Measurements from ENCODE around the gene CDH4. TPM values are rescaled to one million over a fixed set of nuclear protein-coding genes. Genes with fewer than 3 reads are reported as not detected.

The CDH4 gene
- total RNA-seq, 1 experiment from 2014 or later = 5.3 TPM

DNA sequence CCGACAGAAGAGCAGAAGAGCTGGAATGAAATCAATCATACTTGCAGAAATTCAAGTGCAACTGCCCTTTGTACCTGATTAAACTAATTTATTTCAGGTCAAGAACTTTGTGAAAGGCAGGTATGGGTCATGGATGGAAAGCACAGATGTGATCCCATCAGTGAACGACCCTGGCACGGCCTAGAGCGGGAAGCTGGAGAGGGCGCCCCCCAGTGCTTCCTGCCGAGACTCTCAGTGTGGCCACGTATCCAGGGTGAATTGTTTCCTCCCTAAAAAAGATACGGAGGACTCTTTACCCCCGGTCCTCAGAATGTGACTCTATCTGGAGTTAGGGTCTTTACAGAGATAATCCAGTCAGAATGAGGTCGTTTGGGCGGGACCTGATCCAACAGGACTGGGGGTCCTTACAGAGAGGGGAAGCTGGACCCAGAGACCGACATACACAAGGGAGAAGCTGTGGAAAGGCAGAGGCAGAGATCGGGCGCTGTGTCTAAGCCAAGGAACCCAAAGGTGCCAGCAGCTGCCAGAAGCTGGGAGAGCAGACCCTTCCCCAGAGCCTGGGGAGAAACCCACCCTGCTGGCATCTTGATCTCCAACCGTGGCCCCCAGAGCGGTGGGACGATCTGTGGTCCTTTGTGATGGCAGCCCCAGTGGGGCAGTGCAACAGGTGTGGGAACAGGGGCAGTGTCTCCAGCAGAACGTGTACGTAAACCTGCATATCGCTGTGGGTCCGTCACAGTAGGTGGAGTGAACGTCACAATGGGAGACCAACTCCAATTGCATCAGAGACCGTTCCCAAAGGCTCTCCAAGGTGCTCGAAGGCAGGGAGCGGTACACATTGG is 721.7 kb downstream of the CDH4 start:
- peaks cover 4% of the 10 kb centered on the region for H3K9me3 Mint-ChIP-seq
- 0 out of 2 replicates have a peak, but pooled peaks cover 2% of the 10 kb centered on the region for H3K4me1 Mint-ChIP-seq
- H3K27ac Mint-ChIP-seq = no peak overlapping the region
- peak; percentile 44 for DNase-seq (ENCODE audit: low spot score)
- peak; percentile 47 for ATAC-seq
- no peaks in the 10 kb centered on the region for H3K27me3 Mint-ChIP-seq (ENCODE audit: low read depth)
- ChIA-PET POLR2A (no interaction called here), CTCF (interaction anchor here (1.0 to 1.2 kb wide), 2 partner anchors 19 to 37 kb away, joined by 3 to 6 read pairs; no protein-coding TSS in a partner anchor)
- no peak overlapping the region for H3K4me3 Mint-ChIP-seq
- H3K36me3 Mint-ChIP-seq = peaks cover 24% of the 10 kb centered on the region
- TF ChIP-seq OVOL2 (CRISPR knock-in tag; IDR thresholded peaks at IDR 0.05; ENCODE audit: borderline replicate concordance) (no peak), NR2C2 (CRISPR knock-in tag; IDR thresholded peaks at IDR 0.05) (no peak), ZNF671 (CRISPR knock-in tag; IDR thresholded peaks at IDR 0.05) (no peak), KAT7 (CRISPR knock-in tag; IDR thresholded peaks at IDR 0.05; ENCODE audit: borderline replicate concordance) (no peak)
- TF ChIP-seq, protein P1, sequence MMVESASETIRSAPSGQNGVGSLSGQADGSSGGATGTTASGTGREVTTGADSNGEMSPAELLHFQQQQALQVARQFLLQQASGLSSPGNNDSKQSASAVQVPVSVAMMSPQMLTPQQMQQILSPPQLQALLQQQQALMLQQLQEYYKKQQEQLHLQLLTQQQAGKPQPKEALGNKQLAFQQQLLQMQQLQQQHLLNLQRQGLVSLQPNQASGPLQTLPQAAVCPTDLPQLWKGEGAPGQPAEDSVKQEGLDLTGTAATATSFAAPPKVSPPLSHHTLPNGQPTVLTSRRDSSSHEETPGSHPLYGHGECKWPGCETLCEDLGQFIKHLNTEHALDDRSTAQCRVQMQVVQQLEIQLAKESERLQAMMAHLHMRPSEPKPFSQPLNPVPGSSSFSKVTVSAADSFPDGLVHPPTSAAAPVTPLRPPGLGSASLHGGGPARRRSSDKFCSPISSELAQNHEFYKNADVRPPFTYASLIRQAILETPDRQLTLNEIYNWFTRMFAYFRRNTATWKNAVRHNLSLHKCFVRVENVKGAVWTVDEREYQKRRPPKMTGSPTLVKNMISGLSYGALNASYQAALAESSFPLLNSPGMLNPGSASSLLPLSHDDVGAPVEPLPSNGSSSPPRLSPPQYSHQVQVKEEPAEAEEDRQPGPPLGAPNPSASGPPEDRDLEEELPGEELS (CRISPR knock-in tag; IDR thresholded peaks at IDR 0.05) = no peak
- TF ChIP-seq, protein P2, sequence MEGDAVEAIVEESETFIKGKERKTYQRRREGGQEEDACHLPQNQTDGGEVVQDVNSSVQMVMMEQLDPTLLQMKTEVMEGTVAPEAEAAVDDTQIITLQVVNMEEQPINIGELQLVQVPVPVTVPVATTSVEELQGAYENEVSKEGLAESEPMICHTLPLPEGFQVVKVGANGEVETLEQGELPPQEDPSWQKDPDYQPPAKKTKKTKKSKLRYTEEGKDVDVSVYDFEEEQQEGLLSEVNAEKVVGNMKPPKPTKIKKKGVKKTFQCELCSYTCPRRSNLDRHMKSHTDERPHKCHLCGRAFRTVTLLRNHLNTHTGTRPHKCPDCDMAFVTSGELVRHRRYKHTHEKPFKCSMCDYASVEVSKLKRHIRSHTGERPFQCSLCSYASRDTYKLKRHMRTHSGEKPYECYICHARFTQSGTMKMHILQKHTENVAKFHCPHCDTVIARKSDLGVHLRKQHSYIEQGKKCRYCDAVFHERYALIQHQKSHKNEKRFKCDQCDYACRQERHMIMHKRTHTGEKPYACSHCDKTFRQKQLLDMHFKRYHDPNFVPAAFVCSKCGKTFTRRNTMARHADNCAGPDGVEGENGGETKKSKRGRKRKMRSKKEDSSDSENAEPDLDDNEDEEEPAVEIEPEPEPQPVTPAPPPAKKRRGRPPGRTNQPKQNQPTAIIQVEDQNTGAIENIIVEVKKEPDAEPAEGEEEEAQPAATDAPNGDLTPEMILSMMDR (IDR thresholded peaks at IDR 0.05) = 0 out of 2 replicates have a peak, but pooled peaks have one; percentile 16

DNA sequence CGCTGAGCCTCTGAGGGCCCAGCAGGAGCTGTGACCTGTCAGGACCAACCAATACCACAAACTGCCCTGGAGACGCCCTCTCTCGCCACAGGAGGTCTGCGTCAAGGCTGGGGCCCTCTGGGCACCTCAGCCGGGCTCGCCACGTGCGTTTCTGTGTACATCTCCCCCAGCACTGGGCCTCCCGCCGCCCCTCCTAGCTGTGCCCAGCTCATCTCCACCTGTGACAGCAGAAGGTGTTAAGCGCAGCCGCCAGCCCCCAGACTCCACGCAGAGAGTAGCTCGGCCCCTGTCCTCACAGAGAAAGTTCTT is 722.2 kb downstream of the CDH4 start:
- ChIA-PET CTCF (interaction anchor here (1.0 to 1.2 kb wide), 2 partner anchors 20 to 37 kb away, joined by 3 to 6 read pairs; no protein-coding TSS in a partner anchor), POLR2A (no interaction called here)
- Mint-ChIP-seq H3K9me3 (peaks cover 4% of the 10 kb centered on the region), H3K27me3 (ENCODE audit: low read depth) (no peaks in the 10 kb centered on the region), H3K4me1 (0 out of 2 replicates have a peak, but pooled peaks cover 2% of the 10 kb centered on the region), H3K27ac (no peak overlapping the region), H3K4me3 (no peak overlapping the region), H3K36me3 (peaks cover 24% of the 10 kb centered on the region)
- ATAC-seq = no peak
- DNase-seq (ENCODE audit: low spot score) = no peak
- TF ChIP-seq GTF2I (CRISPR knock-in tag; conservative IDR thresholded peaks at IDR 0.05) = no peak
- TF ChIP-seq, protein P3, sequence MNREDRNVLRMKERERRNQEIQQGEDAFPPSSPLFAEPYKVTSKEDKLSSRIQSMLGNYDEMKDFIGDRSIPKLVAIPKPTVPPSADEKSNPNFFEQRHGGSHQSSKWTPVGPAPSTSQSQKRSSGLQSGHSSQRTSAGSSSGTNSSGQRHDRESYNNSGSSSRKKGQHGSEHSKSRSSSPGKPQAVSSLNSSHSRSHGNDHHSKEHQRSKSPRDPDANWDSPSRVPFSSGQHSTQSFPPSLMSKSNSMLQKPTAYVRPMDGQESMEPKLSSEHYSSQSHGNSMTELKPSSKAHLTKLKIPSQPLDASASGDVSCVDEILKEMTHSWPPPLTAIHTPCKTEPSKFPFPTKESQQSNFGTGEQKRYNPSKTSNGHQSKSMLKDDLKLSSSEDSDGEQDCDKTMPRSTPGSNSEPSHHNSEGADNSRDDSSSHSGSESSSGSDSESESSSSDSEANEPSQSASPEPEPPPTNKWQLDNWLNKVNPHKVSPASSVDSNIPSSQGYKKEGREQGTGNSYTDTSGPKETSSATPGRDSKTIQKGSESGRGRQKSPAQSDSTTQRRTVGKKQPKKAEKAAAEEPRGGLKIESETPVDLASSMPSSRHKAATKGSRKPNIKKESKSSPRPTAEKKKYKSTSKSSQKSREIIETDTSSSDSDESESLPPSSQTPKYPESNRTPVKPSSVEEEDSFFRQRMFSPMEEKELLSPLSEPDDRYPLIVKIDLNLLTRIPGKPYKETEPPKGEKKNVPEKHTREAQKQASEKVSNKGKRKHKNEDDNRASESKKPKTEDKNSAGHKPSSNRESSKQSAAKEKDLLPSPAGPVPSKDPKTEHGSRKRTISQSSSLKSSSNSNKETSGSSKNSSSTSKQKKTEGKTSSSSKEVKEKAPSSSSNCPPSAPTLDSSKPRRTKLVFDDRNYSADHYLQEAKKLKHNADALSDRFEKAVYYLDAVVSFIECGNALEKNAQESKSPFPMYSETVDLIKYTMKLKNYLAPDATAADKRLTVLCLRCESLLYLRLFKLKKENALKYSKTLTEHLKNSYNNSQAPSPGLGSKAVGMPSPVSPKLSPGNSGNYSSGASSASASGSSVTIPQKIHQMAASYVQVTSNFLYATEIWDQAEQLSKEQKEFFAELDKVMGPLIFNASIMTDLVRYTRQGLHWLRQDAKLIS (CRISPR knock-in tag; IDR thresholded peaks at IDR 0.05; ENCODE audit: borderline replicate concordance) = no peak
- no peak for TF ChIP-seq CBFB (CRISPR knock-in tag; IDR thresholded peaks at IDR 0.05; ENCODE audit: low read depth)
- TF ChIP-seq, protein P4, sequence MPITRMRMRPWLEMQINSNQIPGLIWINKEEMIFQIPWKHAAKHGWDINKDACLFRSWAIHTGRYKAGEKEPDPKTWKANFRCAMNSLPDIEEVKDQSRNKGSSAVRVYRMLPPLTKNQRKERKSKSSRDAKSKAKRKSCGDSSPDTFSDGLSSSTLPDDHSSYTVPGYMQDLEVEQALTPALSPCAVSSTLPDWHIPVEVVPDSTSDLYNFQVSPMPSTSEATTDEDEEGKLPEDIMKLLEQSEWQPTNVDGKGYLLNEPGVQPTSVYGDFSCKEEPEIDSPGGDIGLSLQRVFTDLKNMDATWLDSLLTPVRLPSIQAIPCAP (CRISPR knock-in tag; IDR thresholded peaks at IDR 0.05) = no peak
- no peak for TF ChIP-seq EMX1 (CRISPR knock-in tag; IDR thresholded peaks at IDR 0.05)
- no peak for TF ChIP-seq MXD4 (CRISPR knock-in tag; IDR thresholded peaks at IDR 0.05; ENCODE audit: borderline replicate concordance)
- TF ChIP-seq KAT7 (CRISPR knock-in tag; IDR thresholded peaks at IDR 0.05; ENCODE audit: borderline replicate concordance) = no peak
